HepG2 (cell line): ENCODE data around the gene MRPS31. TPM values are rescaled to one million over a fixed set of nuclear protein-coding genes. Genes with fewer than 3 reads are reported as not detected.

Source experiments
- BCL6 ChIP-seq: IDR thresholded peaks from 2 replicates; pipeline ENCODE4 v1.6.1; 2016; ENCODE audit warnings: missing genetic modification reagents, missing compliant biosample characterization
- BORCS8-MEF2B ChIP-seq: sonication (generic); formaldehyde crosslinking; IDR thresholded peaks from 2 replicates; pipeline ENCODE4 v1.8.0; 2022; ENCODE audit warnings: mild to moderate bottlenecking, missing genetic modification reagents
- DR1 ChIP-seq: sonication (generic); formaldehyde crosslinking; IDR thresholded peaks from 2 replicates; pipeline ENCODE4 v1.8.0; 2021; ENCODE audit warnings: mild to moderate bottlenecking, missing genetic modification reagents, inconsistent platforms
- FOXA1 ChIP-seq, 2 experiments: fragments of 450-650 bp in 1 of 2; sonication (generic) in 1 of 2; formaldehyde crosslinking in 1 of 2; IDR thresholded peaks; 2 replicates each; pipeline versions ENCODE4 v1.4.0 to v1.6.1; 2016 to 2020; ENCODE audit warnings: missing genetic modification reagents in 1 of 2
- HMG20A ChIP-seq: IDR thresholded peaks from 2 replicates; pipeline ENCODE4 v1.6.1; 2016; ENCODE audit warnings: borderline replicate concordance
- HMGA1 ChIP-seq: sonication (generic); formaldehyde crosslinking; conservative IDR thresholded peaks from 2 replicates; pipeline ENCODE4 v1.4.0; 2020; ENCODE audit warnings: missing genetic modification reagents
- JARID2 ChIP-seq: sonication (generic); formaldehyde crosslinking; IDR thresholded peaks from 2 replicates; pipeline ENCODE4 v1.8.1; 2023; ENCODE audit warnings: missing genetic modification reagents, inconsistent platforms; ENCODE audit not compliant: insufficient replicate concordance
- MIER2 ChIP-seq: IDR thresholded peaks from 2 replicates; pipeline ENCODE4 v1.6.1; 2016; ENCODE audit warnings: missing biosample characterization, missing genetic modification reagents
- MYNN ChIP-seq: sonication (generic); formaldehyde crosslinking; IDR thresholded peaks from 2 replicates; pipeline ENCODE4 v1.4.0; 2020; ENCODE audit warnings: mild to moderate bottlenecking, low read depth, missing genetic modification reagents
- NCOA1 ChIP-seq: sonication (generic); formaldehyde crosslinking; IDR thresholded peaks from 2 replicates; pipeline ENCODE4 v1.9.0; 2021; ENCODE audit warnings: missing genetic modification reagents
- POLR2AphosphoS5 ChIP-seq: IDR thresholded peaks from 2 replicates; pipeline ENCODE4 v1.6.1; 2012; ENCODE audit warnings: low read depth, low read length
- RFXANK ChIP-seq: IDR thresholded peaks from 2 replicates; pipeline ENCODE4 v1.6.1; 2016
- RORA ChIP-seq: sonication (generic); formaldehyde crosslinking; IDR thresholded peaks from 2 replicates; pipeline ENCODE4 v1.5.0; 2020; ENCODE audit warnings: mild to moderate bottlenecking, missing genetic modification reagents, moderate library complexity
- SPEN ChIP-seq: sonication (generic); formaldehyde crosslinking; IDR thresholded peaks from 2 replicates; pipeline ENCODE4 v1.5.1; 2020; ENCODE audit warnings: low read depth, mild to moderate bottlenecking, missing genetic modification reagents
- U2AF1 ChIP-seq: fragments of 200-400 bp; formaldehyde crosslinking; optimal IDR thresholded peaks from 2 replicates; pipeline ENCODE3; 2017; ENCODE audit warnings: mild to moderate bottlenecking, low read depth, low read length
- YEATS4 ChIP-seq: sonication (generic); formaldehyde crosslinking; IDR thresholded peaks from 2 replicates; pipeline ENCODE4 v1.4.0; 2020; ENCODE audit warnings: missing genetic modification reagents, borderline replicate concordance
- ZBTB42 ChIP-seq: sonication (generic); formaldehyde crosslinking; IDR thresholded peaks from 2 replicates; pipeline ENCODE4 v1.5.0; 2020; ENCODE audit warnings: mild to moderate bottlenecking, missing genetic modification reagents
- ZFP36 ChIP-seq: fragments of 150-350 bp; IDR thresholded peaks from 2 replicates; pipeline ENCODE4 v1.6.1; 2018; ENCODE audit warnings: borderline replicate concordance, low read length, low read depth; ENCODE audit not compliant: partially characterized antibody
- ZIK1 ChIP-seq: sonication (generic); formaldehyde crosslinking; IDR thresholded peaks from 2 replicates; pipeline ENCODE4 v1.5.0; 2020; ENCODE audit warnings: mild to moderate bottlenecking, low read depth, missing genetic modification reagents, borderline replicate concordance
- ZNF264 ChIP-seq: sonication (generic); formaldehyde crosslinking; IDR thresholded peaks from 2 replicates; pipeline ENCODE4 v1.4.0; 2020; ENCODE audit warnings: missing genetic modification reagents
- ZNF343 ChIP-seq: sonication (generic); formaldehyde crosslinking; IDR thresholded peaks from 2 replicates; pipeline ENCODE4 v1.4.0; 2020; ENCODE audit warnings: mild to moderate bottlenecking, missing genetic modification reagents
- ZNF367 ChIP-seq: sonication (generic); formaldehyde crosslinking; IDR thresholded peaks from 2 replicates; pipeline ENCODE4 v1.4.0; 2020; ENCODE audit warnings: missing genetic modification reagents, borderline replicate concordance
- ZNF605 ChIP-seq: sonication (generic); formaldehyde crosslinking; IDR thresholded peaks from 2 replicates; pipeline ENCODE4 v1.8.0; 2022; ENCODE audit warnings: mild to moderate bottlenecking, missing genetic modification reagents
- ZNF672 ChIP-seq: sonication (generic); formaldehyde crosslinking; IDR thresholded peaks from 2 replicates; pipeline ENCODE4 v1.8.1; 2022; ENCODE audit warnings: missing genetic modification reagents
- ZNF724P ChIP-seq: sonication (generic); formaldehyde crosslinking; IDR thresholded peaks from 2 replicates; pipeline ENCODE4 v1.8.0; 2022; ENCODE audit warnings: missing genetic modification reagents, borderline replicate concordance
- ZZZ3 ChIP-seq: sonication (generic); formaldehyde crosslinking; IDR thresholded peaks from 2 replicates; pipeline ENCODE4 v1.4.0; 2020; ENCODE audit warnings: missing genetic modification reagents, mild to moderate bottlenecking, borderline replicate concordance
- polyA plus RNA-seq, 8 experiments: library from polyadenylated mRNA; depleted of rRNA in 3 of 8; stranded (reverse) in 7 of 8; unstranded in 1 of 8; fragments of >200 nt; fragmentation: Illumina TruSeq in 4 of 8; extraction: Trizol in 4 of 8; gene quantifications; 2 replicates each; pipeline versions ENCODE4 v1.2.1 to v1.2.3, GENCODE V29; 2011 to 2016; ENCODE audit warnings: low read depth in 4 of 8, missing spikeins in 1 of 8, mixed read lengths in 1 of 8; ENCODE audit not compliant: insufficient read depth in 1 of 8
- total RNA-seq, 5 experiments: library from RNA; depleted of rRNA; stranded (reverse); fragments of >200 nt; fragmentation: Illumina TruSeq; extraction: Trizol; gene quantifications; 2 replicates each; pipeline ENCODE4 v1.2.3, GENCODE V29; 2016; ENCODE audit warnings: low read depth in 1 of 5
- TF ChIP-seq, protein P1 (sequence below): sonication (generic); formaldehyde crosslinking; IDR thresholded peaks from 2 replicates; pipeline ENCODE4 v1.8.0; 2022; ENCODE audit warnings: mild to moderate bottlenecking, missing genetic modification reagents; ENCODE audit not compliant: insufficient replicate concordance
- TF ChIP-seq, protein P2 (sequence below): sonication (generic); formaldehyde crosslinking; IDR thresholded peaks from 2 replicates; pipeline ENCODE4 v1.4.0; 2020; ENCODE audit warnings: mild to moderate bottlenecking, missing genetic modification reagents
- TF ChIP-seq, protein P3 (sequence below): sonication (generic); formaldehyde crosslinking; IDR thresholded peaks from 2 replicates; pipeline ENCODE4 v1.5.0; 2020; ENCODE audit warnings: missing genetic modification reagents

Gene MRPS31
- total and polyA plus RNA-seq, 2 of the 13 experiments (the other 11 are each of a cell fraction or from before 2014, with no cell fraction given): 23.7 to 34.1 TPM

DNA sequence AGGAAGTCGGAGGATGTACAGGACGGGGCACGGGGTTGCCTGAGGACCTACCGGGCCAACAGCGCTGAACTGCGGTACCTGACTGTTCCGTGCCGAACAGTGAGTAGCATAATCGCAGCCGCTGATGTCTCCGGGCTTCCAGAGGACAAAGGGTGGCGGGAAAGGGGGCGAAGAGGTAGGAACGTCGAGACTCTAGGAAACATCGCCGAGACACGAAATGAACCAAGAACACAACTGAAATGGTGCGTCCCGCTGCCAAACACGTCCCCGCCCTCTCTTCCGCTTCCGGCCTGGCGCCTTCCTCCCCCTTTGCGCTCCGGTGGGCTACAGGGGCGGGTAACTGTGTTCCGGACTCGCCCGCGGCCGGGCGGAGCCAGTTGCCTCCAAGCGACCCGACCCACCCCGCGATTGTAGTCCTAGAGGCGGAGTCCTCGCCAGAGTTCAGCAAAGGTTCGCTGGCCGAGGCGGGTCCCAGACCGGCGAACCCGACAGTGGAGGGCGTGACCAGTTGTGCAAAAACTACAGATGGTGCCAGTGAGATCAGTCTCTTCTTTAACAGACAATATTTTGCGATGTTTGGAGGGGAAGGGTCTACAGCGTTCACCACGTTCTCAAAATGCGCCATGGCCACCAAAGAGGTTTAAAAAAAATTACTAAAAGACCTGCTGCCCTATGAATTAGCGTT, at the start of gene MRPS31 (continued):
- TF ChIP-seq, protein P1, sequence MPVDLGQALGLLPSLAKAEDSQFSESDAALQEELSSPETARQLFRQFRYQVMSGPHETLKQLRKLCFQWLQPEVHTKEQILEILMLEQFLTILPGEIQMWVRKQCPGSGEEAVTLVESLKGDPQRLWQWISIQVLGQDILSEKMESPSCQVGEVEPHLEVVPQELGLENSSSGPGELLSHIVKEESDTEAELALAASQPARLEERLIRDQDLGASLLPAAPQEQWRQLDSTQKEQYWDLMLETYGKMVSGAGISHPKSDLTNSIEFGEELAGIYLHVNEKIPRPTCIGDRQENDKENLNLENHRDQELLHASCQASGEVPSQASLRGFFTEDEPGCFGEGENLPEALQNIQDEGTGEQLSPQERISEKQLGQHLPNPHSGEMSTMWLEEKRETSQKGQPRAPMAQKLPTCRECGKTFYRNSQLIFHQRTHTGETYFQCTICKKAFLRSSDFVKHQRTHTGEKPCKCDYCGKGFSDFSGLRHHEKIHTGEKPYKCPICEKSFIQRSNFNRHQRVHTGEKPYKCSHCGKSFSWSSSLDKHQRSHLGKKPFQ (CRISPR knock-in tag): peak; percentile 88
- peak; percentile 82 for TF ChIP-seq MIER2 (CRISPR knock-in tag)
- TF ChIP-seq, protein P2, sequence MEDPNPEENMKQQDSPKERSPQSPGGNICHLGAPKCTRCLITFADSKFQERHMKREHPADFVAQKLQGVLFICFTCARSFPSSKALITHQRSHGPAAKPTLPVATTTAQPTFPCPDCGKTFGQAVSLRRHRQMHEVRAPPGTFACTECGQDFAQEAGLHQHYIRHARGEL (CRISPR knock-in tag): no peak
- no peak for TF ChIP-seq ZNF343
- no peak for TF ChIP-seq ZFP36
- TF ChIP-seq RFXANK (CRISPR knock-in tag): peak; percentile 86
- peak; percentile 84 for TF ChIP-seq DR1
- no peak for TF ChIP-seq JARID2 (CRISPR knock-in tag)
- TF ChIP-seq MYNN (CRISPR knock-in tag): 0 out of 2 replicates have a peak, but pooled peaks have one; percentile 54
- TF ChIP-seq ZIK1 (CRISPR knock-in tag): peak; percentile 93
- peak; percentile 87 for TF ChIP-seq POLR2AphosphoS5
- TF ChIP-seq ZNF724P: peak; percentile 59; the same call in 1 of the 2 replicates
- TF ChIP-seq YEATS4 (CRISPR knock-in tag): peak; percentile 94
- TF ChIP-seq U2AF1: peak; percentile 97
- no peak for TF ChIP-seq RORA (CRISPR knock-in tag)
- TF ChIP-seq HMGA1 (CRISPR knock-in tag): no peak
- TF ChIP-seq SPEN: peak; percentile 98
- TF ChIP-seq ZNF264 (CRISPR knock-in tag): peak; percentile 59; the same call in 1 of the 2 replicates
- peak; percentile 86 for TF ChIP-seq NCOA1 (CRISPR knock-in tag)
- peak; percentile 47; the same call in 1 of the 2 replicates for TF ChIP-seq ZNF672 (CRISPR knock-in tag)
- TF ChIP-seq BORCS8-MEF2B (CRISPR knock-in tag): peak; percentile 92
- 0 out of 2 replicates have a peak, but pooled peaks have one; percentile 68 for TF ChIP-seq ZNF367 (CRISPR knock-in tag)
- TF ChIP-seq HMG20A: 0 out of 2 replicates have a peak, but pooled peaks have one; percentile 34
- TF ChIP-seq ZNF605: peak; percentile 62
- TF ChIP-seq BCL6 (CRISPR knock-in tag): peak; percentile 77
- TF ChIP-seq, protein P3, sequence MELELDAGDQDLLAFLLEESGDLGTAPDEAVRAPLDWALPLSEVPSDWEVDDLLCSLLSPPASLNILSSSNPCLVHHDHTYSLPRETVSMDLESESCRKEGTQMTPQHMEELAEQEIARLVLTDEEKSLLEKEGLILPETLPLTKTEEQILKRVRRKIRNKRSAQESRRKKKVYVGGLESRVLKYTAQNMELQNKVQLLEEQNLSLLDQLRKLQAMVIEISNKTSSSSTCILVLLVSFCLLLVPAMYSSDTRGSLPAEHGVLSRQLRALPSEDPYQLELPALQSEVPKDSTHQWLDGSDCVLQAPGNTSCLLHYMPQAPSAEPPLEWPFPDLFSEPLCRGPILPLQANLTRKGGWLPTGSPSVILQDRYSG: no peak
- peak; percentile 75; the same call in 1 of the 2 replicates for TF ChIP-seq ZZZ3 (CRISPR knock-in tag)
- no peak for TF ChIP-seq ZBTB42 (CRISPR knock-in tag)
- TF ChIP-seq FOXA1 (IDR thresholded peaks at IDR 0.05): no peak
- TF ChIP-seq FOXA1 (CRISPR knock-in tag; IDR thresholded peaks at IDR 0.05): peak; percentile 45; the same call in 1 of the 2 replicates
